RWPE1 (cell line): ENCODE measurements around the gene SURF2.

ENCODE experiments used
- CTCF ChIA-PET: fragments of 350-600 bp; sonication (Branson Sonifier 250); formaldehyde crosslinking; extraction: SDS; loops from one replicate; lab custom pipeline; 2021; lab: Yijun Ruan, JAX
- POLR2A ChIA-PET: fragments of 400-600 bp; formaldehyde crosslinking; extraction: SDS; loops from one replicate; lab custom pipeline; 2020; ENCODE audit warnings: antibody characterized with exemption; ENCODE audit not compliant: low non-redundant PET; lab: Yijun Ruan, JAX
- DNase-seq: peaks from one replicate; pipeline ENCODE4 v3.0.0; 2012; ENCODE audit warnings: low spot score
- H3K27ac ChIP-seq: fragments of 450-650 bp; 2 replicates; pipeline ENCODE4 v1.5.1; 2017
- CTCF ChIP-seq: fragments of 450-650 bp; conservative IDR thresholded peaks from 2 replicates; pipeline ENCODE4 v1.5.1; 2017; ENCODE audit warnings: low read depth, mild to moderate bottlenecking

The SURF2 gene

GRCh38 chr9:133370685-133371084 is 14.3 kb downstream of the SURF2 start:
- CTCF ChIA-PET: interaction anchor here (0.6 kb wide), 3 partner anchors 9 to 41 kb away, joined by 3 read pairs; no protein-coding TSS in a partner anchor
- H3K27ac ChIP-seq: peak overlapping the region; percentile 26
- DNase-seq: no peak
- TF ChIP-seq CTCF: no peak
- POLR2A ChIA-PET: no interaction called here

- no peak for TF ChIP-seq CTCF
- ChIA-PET POLR2A (no interaction called here), CTCF (no interaction called here)
- H3K27ac ChIP-seq: peak overlapping the region; percentile 26
- no peak for DNase-seq
Measured at GRCh38 chr9:133371261-133371711, 14.9 kb downstream of the SURF2 start.

GRCh38 chr9:133372144-133372543 is 15.8 kb downstream of the SURF2 start:
- ChIA-PET POLR2A (interaction anchor here (0.9 kb wide), 1 partner anchor 18 kb away, joined by 4 read pairs; no protein-coding TSS in a partner anchor), CTCF (interaction anchor here (0.5 to 0.8 kb wide), 3 partner anchors 37 to 370 kb away, joined by 3 to 4 read pairs (median 3); no protein-coding TSS in a partner anchor)
- peak overlapping the region; percentile 26; the same call in 1 of the 2 replicates for H3K27ac ChIP-seq
- DNase-seq: no peak
- no peak for TF ChIP-seq CTCF

GRCh38 chr9:133374612-133375115 is 18.3 kb downstream of the SURF2 start:
- TF ChIP-seq CTCF: no peak
- no peak for DNase-seq
- POLR2A ChIA-PET: no interaction called here
- CTCF ChIA-PET: interaction anchor here (0.6 to 0.9 kb wide), 3 partner anchors 14 to 112 kb away, joined by 3 to 4 read pairs (median 3); no protein-coding TSS in a partner anchor
- H3K27ac ChIP-seq: peak overlapping the region; percentile 92

- ChIA-PET CTCF (interaction anchor here (0.6 to 0.9 kb wide), 2 partner anchors 44 to 111 kb away, joined by 3 to 4 read pairs; no protein-coding TSS in a partner anchor), POLR2A (interaction anchor here (0.6 kb wide), 1 partner anchor 68 kb away, joined by 3 read pairs; no protein-coding TSS in a partner anchor)
- DNase-seq: peak; percentile 72
- peak; percentile 79 for TF ChIP-seq CTCF
- peak overlapping the region; percentile 92 for H3K27ac ChIP-seq
Measured at GRCh38 chr9:133375116-133375723, 18.9 kb downstream of the SURF2 start.
